Choroid plexus epithelial cell (primary cell): ENCODE results near the gene TRIM27.
"Not testable (repeated sequence)": the region's sequence is repeated elsewhere in the genome, so short reads cannot be mapped to it uniquely, and the experiment has no call there.

ENCODE experiments used
- DNase-seq: peaks from one replicate; pipeline ENCODE4 v3.0.0-alpha.2; 2010; ENCODE audit warnings: low read depth
- H3K4me3 ChIP-seq: 2 replicates; pipeline ENCODE4 v1.5.1; 2011; ENCODE audit warnings: low read depth, mild to moderate bottlenecking, control low read depth, low read length, moderate library complexity
- CTCF ChIP-seq: conservative IDR thresholded peaks from 2 replicates; pipeline ENCODE4 v1.5.1; 2011; ENCODE audit warnings: low read depth, mild to moderate bottlenecking, control low read depth, inconsistent platforms, low read length, moderate library complexity

Gene TRIM27

GRCh38 chr6:28876710-28877109 is 47.1 kb downstream of the TRIM27 start:
- DNase-seq, result no peak
- no peak for TF ChIP-seq CTCF
- H3K4me3 ChIP-seq, result no peak overlapping the region

- DNase-seq, result no peak
- H3K4me3 ChIP-seq, result no peak overlapping the region
- TF ChIP-seq CTCF, result no peak
These were observed 48.5 kb downstream of the TRIM27 start for GRCh38 chr6:28875191-28875747.

GRCh38 chr6:28872157-28872817 is 51.5 kb downstream of the TRIM27 start:
- not testable (repeated sequence) for H3K4me3 ChIP-seq, DNase-seq

GRCh38 chr6:28871335-28872156 is 52.2 kb downstream of the TRIM27 start:
- TF ChIP-seq CTCF, result no peak
- no peak for DNase-seq
- H3K4me3 ChIP-seq, result no peak overlapping the region

- H3K4me3 ChIP-seq, result no peak overlapping the region
- no peak for DNase-seq
- no peak for TF ChIP-seq CTCF
These were observed 54.9 kb downstream of the TRIM27 start for GRCh38 chr6:28868873-28869272.

GRCh38 chr6:28867086-28867409 is 56.7 kb downstream of the TRIM27 start:
- no peak for TF ChIP-seq CTCF
- peak overlapping the region; percentile 72 for H3K4me3 ChIP-seq
- DNase-seq, result peak; percentile 1

GRCh38 chr6:28866205-28867085 is 57.3 kb downstream of the TRIM27 start:
- H3K4me3 ChIP-seq, result peak overlapping the region; percentile 72
- peak; percentile 41 for DNase-seq
